ENCODE results near the gene VSTM1.
A peak's percentile ranks its signal among the peaks of the same experiment; 100 is the strongest.

VSTM1 gene

DNA sequence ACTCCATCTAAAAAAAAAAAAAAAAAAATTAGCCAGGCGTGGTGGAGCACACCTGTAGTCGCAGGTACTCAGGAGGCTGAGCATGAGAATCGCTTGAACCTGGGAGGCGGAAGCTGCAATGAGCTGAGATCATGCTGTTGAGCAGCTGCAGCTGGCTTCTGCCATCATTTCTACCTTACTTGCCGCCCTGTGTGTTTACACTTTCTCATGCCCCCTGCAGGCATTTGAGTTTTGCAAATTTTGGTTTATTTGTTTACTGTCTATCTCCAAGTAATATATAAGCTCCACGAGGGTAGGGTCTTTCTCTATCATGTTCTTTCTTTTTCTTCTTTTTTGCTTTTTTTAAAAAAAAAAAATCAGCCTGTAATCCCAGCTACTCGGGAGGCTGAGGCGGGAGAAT is 54.3 kb downstream of the VSTM1 start:
- DNase-seq = no peak

DNA sequence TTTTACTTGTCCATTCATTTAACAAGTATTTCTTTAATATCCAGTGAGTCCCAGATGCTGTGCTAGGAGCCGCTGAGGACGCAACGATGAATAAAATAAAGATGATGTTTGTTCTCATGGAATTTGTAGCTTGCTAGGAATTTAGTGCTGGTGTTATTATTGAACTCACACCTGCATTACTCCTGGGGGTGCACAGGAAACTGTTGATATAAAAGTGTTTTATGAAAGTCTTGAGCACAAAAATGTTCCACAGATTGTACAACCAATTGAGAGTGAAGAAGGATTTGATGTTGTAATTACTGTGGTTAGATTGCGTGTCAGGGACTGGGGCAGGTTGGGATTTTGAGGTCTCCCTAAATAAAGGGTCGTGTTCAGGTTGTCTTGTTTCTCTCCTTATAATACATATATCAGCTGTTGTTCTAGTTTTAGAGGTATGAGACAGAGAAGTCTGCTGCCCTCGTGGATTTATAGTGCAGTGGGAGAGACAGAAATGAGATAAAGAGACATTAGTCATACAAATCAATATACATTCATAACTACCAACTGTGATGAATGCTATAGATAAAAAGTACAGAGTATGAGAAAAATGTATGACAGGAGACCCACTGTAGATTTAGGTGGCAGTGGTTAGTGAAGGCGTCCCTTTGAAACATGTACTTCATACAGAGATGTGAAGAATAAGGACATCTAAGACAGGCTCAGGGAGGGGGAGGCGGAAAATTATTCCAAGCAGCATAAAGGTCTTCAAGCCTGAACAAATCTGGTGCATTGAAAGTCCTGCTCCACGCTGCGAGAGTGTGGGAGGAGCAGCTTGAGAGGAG is 61.0 kb downstream of the VSTM1 start:
- DNase-seq = no peak

DNA sequence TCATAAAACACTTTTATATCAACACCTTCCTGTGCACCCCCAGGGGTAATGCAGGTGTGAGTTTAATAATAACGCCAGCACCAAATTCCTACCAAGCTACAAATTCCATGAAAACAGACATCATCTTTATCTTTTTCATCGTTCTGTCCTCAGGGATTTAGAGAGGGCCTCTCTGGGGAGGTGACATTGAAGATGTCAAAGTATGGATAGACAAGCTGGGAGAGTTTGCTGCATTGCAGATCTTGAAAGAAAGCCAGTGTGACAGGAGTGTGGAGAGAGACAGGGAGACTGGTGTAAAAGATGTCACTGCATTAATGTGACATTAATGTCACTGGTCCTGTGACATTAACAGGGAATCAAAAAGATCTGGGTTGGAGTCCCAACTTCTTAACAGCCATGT is 62.2 kb downstream of the VSTM1 start:
- DNase-seq = no peak

DNA sequence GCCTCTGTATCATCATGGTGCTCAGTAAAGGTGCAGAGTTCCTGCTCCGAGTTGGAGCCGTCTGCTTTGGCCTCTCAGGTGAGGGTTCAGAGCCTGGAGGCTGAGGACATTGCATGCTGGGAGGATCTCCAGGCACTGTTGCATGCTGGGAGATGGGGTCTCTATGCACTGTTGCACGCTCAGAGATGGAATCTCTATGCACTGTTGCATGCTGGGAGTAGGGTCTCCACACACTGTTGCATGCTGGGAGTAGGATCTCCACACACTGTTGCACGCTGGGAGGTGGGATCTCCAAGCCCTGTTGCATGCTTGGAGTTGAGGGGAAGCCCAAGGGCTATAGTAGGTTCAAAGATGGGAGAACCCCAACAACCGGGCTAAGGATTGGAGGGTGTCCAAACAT is 64.0 kb downstream of the VSTM1 start:
- DNase-seq = no peak

DNA sequence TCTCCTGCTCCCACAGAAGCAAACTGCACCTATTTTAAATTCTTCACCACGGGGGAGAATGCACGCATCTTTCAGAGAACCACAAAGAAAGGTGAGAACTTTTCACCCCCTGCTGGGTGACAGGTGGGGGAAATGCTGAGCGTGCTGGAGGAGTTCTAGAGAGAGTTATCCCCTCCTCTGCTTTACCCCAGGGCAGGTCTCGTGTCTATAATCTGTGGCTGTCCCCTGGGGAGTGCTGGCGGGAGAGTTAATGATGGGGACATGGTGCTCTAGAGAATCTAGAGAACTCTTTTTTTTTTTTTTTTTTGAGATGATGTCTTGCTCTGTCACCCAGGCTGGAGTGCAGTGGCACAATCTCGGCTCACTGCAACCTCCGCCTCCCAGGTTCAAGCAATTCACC is 65.5 kb downstream of the VSTM1 start:
- DNase-seq = no peak

DNA sequence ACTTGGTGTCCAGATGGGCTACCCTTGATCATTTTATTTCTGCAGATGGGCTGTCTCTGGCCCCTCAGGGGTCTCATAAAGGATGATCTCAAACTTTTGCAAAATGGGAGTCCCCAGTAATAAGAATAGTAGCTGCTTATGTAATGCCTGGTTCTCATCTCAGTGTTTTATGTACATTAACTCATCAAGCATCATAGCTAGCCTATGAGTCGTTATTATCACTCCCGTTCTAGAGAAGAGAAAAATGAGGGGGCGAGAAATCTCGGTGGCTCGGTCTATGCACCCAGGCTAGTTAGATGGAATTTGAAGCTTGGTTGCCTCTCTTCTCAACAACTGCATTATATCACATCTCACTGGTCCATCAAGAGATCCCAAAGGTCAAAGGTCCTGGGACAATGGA is 68.9 kb downstream of the VSTM1 start:
- no peak for DNase-seq

DNA sequence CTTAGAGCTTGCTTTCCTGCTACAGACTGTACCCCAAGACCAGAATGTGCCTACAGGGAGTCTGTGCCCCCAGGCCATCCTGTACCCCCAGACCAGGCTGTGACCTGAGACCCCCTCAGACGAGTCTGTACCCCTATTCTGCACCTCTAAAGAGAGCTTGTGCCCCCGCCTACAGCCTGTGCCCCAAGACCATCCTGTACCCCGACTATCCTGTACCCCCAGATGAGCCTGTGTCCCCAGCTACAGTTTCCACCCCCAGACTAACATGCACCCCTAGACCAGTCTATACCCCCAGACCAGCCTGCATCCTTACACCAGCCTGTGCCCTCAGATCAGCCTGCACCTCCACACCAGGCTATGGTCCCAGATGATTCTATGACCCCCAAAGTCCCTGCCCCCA is 70.2 kb downstream of the VSTM1 start:
- no peak for DNase-seq

DNA sequence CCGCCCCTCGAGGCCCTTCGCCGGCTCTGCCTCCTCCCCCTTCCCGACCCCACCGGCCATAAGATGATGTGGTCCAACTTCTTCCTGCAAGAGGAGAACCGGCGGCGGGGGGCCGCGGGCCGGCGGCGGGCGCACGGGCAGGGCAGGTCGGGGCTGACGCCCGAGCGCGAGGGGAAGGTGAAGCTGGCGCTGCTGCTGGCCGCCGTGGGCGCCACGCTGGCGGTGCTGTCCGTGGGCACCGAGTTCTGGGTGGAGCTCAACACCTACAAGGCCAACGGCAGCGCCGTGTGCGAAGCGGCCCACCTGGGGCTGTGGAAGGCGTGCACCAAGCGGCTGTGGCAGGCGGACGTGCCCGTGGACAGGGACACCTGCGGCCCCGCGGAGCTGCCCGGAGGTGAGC is 70.9 kb downstream of the VSTM1 start:
- no peak for DNase-seq

DNA sequence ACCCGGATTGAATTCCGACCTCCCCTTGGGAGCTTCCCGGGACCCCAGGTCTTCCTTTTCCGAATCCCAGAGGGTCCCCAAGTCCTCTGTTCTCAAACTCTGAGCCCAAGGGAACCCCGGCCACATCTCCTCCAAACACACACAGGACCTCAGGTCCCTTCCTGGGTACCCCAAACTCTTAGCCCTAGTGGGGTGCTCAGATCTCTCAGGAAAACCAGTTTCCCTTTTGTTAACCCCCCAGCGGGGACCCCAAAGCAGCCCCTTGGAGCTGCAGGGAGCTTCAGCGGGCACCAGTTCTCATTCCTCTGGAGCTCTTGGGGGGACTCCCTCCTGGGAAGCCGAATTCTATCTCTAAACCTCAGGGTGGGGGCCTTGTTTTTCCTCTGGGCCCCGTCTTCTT is 71.5 kb downstream of the VSTM1 start:
- DNase-seq = no peak

DNA sequence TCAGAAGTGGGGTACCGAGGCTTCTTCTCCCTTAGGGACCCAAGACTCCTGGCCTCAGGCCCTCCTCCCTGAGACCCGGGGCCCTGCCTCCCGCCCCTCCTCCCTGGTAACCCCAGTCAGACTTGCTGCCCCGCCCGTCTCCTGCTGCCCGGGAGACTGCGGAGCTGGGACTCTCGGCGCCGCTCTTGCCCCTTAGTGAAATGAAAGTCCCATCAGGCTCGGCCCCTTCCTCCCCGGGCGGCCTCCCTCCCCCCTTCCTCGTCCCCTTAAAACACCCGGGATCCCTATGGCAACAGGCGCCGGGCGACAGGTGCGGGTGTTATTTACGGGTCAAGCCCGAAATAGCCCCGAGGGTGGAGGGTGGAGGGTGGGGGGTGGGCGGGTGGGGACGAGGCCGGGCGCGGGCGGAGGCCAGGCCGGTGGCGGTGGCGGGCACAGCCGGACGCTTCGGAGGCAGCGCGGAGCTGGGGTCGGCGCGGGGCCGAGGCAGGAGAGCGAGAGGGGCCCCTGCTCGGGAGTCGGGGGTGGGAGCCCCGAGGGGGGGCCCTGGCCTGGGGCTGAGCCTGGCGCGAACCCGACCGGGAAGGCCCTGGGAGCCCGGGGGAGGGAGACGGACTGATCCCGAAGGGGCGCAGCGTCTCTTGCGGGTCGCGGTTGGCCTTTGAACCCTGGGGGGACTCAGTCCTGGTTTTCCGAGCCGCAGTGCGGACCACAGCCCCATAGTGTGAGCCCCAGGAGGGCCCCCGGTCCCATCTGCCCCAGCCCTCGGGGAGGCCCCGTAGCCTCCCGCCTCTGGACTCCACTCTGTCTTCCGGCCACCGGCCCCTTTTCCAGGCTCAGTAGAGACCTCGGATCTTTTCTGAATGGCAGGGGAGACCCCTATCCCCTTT is 72.2 kb downstream of the VSTM1 start, which contains the start of gene CACNG6:
CACNG6 (plus strand) TSS at position 414 of the 890 bp plus-strand sequence. CDS start 1,241 bp downstream, outside the sequence.
- DNase-seq = peak; percentile 40
